TTC549 (cell line): Measurements from ENCODE around the gene PCLO.
"Not testable (repeated sequence)": the region's sequence is repeated elsewhere in the genome, so short reads cannot be mapped to it uniquely, and the experiment has no call there.

Experiments used
- FAIRE-seq: peaks from 2 replicates; lab custom pipeline; 2012; peaks lifted over from hg19 to GRCh38; lab: Jason Lieb, UNC

PCLO gene

DNA sequence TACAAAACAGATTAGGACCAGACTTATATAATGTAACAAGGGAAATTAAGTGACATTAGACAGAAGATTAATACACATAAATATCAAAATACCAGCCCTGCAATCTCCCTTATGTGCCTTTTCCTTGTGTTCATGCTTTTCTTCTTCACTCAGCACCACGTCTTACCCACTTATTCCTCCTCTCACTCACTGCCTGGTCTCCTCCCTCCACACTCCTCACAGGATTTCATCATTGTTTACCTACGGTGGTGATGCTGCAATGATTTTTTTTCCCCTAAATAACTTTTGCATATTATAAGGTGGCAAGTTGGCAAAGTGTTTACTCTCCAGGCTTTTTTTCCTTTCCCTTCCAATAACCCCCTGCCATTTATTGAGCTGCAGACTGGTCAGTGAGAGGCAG is 203.2 kb downstream of the PCLO start:
- FAIRE-seq: no peak

DNA sequence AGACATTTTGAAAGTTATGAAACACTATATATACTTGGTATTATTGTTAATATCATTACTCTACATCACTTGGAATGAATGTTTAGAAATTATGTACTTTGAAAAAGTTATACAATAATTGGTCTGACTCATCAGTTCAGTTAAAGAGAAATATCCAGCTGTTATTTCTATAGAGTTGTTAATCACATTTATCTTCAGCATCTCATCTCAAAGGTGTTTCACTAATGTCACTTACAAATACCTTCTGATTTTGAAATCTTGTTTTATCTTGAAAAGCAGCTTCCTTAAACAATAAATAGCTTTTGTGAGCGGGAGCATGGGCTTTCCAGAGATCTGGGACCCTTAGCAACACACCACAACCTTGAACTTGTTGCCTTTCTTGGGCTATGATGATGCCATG is 205.2 kb downstream of the PCLO start:
- no peak for FAIRE-seq

DNA sequence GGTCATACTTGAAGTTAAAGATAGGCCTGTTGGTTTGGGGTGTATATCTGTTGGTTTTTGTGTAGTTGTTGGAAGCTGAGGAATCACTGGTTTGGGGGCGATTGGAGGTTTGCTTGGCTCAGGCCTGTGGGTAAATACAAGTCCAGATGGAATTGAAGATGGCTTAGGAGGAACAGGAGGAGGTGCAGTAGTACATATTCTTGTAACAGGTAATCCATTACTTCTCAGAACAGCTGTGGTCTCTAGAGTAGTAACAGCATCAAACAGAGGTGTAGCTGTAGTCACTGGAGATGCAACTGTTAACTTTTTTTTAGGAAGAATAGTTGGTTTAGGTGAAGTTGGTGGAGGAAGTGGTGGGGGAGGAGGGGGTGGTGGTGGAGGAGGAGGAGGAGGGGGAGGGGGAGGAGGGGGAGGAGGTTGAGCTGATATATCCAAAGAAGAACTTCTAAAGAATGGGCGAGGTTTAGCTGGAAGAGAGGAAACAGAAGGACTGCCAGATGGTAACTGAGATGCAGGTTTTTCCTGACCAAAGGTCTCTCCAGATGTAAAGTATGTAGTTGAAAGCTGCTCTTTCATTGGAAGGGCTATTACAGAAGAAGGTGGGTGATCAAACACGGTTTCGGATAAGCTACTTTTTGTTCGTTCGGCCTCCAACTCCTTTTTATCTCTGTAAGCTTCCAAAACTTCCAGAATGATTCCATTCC is 209.2 kb downstream of the PCLO start:
- no peak for FAIRE-seq

DNA sequence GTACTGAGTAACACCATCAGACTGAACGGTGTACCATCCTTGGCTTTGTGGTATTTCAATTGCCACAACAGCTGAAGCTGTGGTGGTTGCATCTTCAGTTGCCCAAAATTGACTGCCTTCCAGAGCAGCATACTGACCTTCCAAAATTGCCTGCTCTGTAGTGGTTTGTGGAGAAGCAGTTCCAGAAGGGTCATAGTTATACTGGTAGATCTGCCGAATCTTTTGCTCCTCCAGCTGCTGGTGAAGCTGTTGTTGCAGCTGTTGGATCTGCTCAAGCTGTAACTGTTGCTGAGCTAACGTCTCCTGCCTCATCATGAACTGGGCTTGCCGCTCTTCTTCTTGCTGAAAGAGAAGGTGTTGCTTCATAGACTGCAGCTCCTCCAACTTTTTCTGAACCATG is 212.2 kb downstream of the PCLO start:
- FAIRE-seq: no peak

DNA sequence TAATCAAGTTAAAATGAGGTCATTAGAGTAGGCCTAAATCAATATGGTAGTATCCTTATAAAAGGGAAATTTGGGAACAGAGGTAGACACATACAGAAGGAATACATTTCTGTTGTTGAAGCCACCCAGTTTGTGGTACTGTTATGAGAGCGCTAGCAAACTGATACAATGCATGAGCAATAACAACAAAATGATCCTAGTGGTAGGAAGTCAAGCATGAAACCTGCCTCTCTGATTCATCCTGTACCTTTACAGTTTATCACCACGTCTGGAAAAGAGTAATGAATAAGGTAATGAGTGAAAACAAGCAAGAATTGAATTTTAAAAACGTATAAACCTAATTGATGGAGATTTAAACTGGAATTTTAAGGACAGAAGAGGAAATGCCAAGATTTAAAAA is 217.2 kb downstream of the PCLO start:
- no peak for FAIRE-seq

DNA sequence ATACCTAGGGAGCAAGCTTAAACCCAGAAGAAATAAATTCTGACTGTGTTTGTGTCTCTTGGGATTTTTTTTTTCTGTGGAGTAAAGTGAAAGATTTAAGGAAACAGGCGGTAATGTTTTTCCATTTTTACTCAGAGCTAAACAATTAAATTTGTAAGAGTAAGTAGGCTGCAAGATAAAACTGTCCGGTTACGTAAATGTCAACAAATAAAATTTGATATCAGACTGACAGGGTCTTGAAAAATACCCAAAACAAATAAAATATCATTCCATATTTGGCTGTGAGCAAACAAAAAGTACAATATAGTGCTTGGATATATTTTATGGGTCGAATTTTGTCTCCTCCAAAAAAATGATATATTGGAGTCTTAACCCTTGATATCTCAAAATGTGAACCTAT is 217.6 kb downstream of the PCLO start:
- no peak for FAIRE-seq

DNA sequence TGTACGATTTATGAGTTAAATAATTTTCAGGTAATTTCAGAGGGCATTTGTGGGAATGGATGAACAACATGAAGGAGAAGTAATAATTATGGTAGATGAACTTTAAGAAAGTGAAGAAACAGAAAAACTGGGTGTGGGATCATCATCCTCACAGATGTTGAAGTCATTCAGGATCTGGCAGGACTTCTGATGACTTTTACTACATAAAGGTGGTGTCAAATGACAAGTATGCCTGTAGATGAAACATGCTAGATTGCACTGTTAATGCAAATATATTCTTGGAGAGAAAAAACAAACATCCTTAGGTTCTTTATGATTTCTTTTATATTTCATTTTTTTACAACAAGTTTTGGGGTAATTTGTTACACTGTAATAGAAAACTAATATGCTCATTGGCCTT is 230.2 kb downstream of the PCLO start:
- no peak for FAIRE-seq

DNA sequence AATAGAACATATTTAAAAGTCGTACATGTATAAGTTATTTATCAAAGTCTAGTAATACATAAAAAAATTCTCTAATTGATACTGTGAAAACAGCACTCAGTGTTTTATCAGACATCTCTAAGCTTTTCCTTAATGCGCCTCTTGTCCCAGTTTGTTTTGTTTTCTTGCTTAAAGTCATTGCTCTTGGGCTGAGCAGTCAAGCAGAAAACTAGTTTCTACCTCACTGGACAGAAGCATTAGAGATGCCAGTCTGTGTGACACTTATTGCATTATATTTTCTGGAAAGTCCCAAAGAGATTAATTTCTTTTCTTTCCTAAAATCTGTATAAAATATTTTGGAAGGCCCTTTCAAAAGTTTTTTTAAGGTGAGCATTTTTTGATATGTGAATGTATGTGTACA is 236.2 kb downstream of the PCLO start:
- FAIRE-seq: no peak

DNA sequence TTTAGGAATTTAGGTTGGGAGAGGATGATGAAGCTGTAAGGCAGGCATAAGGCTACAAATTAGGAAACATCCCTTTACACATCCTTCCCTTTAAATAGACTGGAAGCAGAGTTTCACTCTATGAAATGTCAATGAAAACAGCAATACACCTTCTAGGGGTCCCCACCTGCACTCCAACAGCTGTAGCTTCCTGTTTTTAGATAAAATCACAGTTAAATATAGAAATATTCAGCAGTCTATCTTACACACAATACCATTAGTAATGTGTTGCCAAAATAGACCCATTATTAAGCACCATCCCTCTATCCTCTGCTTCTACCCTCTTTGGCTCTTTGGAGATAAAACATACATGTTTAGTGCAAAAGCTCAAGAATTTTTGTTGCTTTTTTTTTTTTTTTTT is 237.4 kb downstream of the PCLO start:
- FAIRE-seq: no peak

DNA sequence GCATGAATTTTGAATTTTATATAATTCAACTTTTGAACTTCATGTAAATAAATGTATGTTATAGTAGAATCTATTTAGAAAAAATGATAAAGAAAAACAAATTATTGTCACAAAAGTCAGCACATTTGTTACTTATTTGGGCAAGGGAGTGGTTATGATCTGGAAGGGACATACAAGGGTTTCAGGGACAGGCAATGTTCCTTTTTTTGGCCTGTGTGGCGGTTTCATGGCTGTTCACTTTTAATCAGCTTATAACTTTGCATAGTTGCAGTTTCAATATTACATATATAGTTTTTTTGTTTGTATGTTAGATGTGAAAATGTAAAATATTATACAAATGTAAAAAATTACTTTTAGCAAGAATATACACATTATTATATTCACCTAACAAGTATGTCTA is 256.2 kb downstream of the PCLO start:
- no peak for FAIRE-seq

DNA sequence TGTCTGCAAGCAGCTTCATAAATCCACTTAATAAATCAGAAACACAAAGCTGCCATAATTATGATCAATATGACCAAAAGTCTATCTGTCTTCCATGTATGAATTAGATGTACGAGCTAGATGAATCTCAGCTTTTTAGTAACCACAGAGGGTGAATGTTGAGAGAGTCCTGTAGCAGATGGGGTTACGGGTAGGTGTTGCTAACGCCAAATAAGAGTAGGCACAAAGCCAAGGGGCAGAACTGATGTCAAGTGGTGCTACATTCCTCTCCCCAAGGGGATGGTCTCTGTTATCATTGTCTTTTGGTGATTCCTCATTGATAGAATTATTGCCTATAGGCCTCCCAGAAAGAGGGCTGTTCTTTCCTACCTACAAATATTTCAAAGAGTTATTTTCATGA is 257.8 kb downstream of the PCLO start:
- no peak for FAIRE-seq

DNA sequence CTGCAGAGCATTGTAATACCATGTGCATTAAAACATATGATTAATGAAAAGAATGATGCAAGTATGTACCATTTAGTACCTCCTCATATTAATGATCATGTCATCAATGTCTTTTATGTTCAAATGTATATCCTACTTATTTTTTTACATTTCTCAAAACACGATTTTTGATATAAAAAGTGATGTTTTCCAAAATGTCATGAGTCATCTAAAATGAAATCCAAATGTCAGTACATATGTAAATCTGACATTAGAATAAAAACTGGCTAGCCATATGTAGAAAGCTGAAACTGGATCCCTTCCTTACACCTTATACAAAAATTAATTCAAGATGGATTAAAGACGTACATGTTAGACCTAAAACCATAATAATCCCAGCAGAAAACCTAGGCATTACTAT is 261.6 kb downstream of the PCLO start:
- FAIRE-seq: not testable (repeated sequence)

DNA sequence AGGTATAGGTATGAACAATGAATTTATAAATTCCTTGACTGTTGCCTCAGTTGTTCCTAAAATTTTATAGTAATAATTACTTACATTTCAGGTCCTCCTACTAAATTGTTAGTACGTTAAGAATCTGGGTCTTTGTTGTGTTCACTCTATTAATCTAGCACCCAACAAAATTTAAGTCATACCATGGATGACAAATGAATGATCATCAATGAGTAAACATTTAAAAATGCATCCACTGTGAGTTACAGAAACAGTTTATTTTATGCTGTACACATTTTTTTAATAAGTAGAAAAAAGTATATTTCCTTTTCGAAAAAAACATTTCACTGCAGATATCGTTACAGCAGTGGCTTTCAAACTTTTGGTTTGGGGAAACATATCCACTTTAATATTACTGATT is 265.2 kb downstream of the PCLO start:
- no peak for FAIRE-seq

DNA sequence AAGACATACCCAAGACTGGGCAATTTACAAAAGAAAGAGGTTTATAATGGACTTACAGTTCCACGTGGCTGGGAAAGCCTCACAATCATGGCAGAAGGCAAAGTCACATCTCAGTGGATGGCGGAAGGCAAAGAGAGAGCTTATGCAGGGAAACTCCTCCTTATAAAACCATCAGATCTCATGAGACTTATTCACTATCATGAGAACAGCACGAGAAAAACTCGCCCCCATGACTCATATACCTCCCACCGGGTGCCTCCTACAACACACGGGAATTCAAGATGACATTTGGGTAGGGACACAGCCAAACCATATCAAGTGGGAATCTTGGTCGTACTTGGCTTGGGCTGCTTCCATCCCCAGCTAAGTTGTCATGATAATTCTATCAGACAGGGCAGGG is 268.3 kb downstream of the PCLO start:
- not testable (repeated sequence) for FAIRE-seq

DNA sequence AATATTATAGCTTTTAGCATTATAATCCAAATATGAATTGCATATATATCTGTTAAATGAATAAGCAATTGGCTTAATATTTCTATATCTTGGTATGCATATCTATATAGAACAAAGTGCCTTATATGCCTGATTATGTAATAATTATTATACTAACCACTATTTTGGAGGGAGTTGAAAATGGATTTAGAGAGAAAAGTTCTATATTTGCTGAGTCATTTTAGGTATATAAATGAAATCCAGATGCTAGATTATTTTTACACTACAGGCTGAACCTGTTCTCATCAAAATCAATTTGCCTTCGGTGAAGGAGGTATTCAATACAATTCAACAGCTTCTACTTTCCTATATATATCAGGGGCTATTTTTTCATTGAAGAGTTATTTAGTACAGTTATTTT is 276.4 kb downstream of the PCLO start:
- FAIRE-seq: no peak

DNA sequence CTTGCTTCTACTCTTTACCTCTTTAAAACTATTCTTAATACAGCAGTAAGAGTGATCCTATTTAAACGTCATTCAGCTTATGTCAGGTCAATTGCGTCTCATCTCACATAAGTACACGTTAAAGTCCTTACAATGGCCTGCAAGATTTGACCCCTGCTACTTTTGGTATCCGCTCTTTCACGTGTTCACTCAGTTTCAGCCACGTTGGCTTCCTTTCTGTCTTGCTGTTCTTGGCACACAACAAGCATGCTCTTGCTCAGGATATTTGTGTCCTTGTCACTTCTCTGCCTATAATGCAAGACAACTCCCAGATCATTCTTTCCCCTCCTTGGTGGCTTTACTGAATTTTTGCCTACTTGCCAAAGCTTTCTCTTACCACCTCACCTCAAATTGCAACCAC is 296.8 kb downstream of the PCLO start:
- no peak for FAIRE-seq

DNA sequence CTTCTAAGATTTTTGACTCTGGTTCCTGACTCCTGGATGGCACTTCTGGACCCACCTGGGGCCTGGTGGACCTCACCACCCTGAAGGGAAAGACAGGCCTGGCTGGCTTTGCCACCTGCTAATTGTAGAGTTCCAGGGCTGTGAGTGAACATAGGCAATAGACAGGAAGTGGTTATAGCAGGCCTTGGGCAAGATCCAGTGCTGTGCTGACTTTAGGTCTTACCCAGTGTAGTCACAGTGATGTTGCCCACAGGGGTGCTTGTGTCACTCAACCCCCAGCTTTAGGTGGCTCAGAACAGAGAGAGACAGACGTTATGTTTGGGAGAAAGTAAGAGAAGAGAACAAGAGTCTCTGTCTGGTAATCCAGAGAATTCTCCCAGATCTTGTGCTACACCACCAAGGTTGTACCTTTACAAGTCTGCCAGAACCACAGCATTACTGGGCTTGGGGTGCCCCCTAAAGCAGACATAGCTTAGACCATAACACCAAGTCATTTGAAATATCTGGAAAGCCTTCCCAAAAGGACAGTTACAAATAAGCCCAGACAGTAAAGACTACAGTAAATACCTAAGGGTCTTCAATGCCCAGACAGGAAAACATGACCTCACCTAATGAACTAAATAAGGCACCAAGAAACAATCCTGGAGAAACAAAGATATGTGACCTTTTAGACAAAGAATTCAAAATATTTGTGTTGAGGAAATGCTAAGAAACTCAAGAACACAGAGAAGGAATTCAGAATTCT is 303.4 kb downstream of the PCLO start:
- FAIRE-seq: no peak

DNA sequence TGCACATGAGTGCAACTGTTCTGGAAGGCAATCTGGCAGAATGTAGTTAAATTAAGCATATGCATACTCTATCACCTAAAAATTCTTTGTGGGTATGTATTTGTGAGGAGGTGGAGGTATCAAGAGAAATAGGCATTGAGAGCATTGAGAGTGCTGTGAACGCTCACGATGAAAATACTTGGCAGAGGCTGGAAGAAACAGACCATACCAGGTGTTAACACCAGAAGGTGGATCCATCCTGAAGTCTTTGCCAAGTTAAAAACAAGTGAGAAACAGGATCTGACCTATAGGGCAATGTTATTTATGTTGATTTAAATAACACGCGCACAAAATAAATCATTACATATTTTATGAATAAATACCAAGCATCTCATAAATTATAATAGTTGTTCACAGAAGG is 311.6 kb downstream of the PCLO start:
- FAIRE-seq: no peak

DNA sequence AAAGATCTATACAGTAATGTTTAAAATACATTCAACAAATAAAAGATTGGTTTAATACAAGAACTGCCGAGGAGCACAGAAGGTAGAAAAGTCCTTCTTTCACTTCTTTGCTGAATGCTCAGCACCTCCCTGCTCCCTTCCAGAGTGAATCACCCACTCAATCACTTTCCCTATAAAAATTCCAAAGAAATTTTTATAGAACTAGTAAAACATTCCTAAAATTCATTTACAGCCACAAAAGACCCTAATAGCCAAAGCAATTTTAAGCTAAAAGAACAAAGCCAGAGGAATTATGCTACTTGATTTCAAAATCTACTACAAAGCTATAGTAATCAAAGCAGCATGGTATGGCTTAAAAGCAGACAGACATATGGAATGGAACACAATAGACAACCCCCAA is 320.9 kb downstream of the PCLO start:
- FAIRE-seq: no peak

DNA sequence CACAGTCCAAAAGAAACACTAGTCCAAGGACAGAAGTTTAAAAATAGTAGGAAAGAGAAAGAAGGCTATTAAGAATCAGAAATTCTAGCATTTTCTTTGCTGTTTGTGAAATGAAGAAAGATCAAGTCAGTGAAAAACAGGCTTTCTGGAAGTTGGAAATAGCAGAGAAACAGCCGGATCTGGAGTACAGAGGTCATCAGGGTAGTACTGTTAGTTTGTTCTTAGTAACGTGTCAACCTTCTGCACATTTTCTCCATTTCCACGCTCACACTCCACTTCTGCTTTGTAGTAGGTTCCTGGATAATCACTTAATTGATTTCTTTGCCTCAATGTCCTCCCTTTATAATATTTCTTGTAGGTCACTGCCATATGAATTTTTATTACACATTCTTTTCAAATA is 322.6 kb downstream of the PCLO start:
- FAIRE-seq: no peak

DNA sequence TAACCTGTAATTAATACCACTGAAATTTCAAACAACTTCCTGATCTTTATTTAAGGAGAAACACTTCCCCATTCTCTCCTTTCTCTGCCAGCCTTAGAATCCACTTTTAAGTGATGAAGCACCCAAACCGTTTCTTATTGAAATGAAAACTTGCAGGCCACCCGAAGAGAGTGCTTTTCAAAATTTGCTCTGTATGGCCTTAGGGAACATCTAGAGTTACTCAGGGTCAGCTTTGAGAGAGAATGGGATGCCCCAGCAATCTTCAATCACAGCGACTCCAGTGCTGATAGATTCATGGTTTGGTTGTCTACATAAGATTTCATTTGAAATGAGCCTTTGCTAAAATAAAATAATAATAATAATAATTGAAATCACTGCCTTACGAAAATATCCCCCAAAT is 323.1 kb downstream of the PCLO start:
- FAIRE-seq: no peak

DNA sequence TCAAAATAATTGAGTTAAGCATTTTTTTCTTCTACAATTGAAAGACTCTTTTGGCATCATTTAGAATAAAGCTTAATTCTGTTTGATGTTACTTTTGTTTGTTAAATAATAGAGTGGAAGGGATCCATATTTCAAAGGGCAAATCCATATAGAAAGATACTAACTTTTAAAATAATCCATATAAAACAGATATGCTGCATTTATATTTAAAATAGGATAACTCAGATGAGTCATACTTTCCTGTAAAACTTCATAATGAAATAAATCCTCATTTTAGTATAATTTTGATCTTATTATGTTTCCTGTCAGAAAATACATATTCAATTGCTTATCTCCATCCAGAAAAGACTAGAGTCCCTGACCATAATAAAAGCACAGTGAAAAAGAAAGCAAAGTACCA is 323.6 kb downstream of the PCLO start:
- no peak for FAIRE-seq

DNA sequence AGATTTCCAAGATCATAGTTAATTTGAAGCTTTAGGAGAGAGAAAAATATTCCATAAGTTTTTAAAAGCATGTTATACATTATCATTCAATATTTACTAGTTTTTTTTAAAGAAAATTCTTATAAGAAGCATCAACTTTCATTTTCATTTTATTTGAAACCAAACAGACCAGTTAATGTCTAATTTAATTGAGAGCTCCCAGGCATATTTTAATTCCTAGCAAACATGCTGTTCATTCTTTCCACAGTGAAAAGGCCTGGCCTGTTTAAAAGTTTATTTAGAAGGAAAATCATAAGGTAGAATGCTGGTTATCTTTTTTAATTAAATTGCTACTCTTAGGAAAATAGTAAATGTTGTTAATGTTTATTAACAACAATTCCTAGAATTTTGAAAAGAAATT is 324.4 kb downstream of the PCLO start:
- FAIRE-seq: no peak

DNA sequence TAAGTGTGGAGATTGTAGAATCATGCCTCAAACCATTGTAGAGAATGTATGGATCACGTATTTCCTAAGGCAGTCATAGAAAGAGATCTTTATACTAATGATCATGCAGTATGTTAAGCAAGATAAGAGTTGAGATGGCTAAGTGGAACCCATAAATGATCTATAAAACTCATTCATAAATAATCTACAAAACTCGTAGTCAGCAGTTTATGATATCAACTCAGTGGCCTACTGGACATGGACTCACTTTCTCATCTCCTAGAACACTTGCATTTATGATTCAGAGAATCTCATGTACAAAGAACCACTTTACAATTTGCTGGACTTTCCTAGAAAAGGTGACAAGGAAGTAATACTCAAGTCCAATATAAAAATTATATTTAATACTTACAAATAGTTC is 339.6 kb downstream of the PCLO start:
- FAIRE-seq: no peak
